Activated T-cell treated with anti-CD3 and anti-CD28 coated beads, Interleukin-2, amount 50 U/mL, for 4 hours (primary cell): ENCODE measurements around the gene UBAP2L. TPM values are rescaled to one million over a fixed set of nuclear protein-coding genes. Genes with fewer than 3 reads are reported as not detected.
"Not testable (repeated sequence)": the region's sequence is repeated elsewhere in the genome, so short reads cannot be mapped to it uniquely, and the experiment has no call there.

Experiments used
- ATAC-seq, 2 donors: fragments of 200-7000 bp; cut with Tn5 transposase; one replicate each; pipeline ENCODE4 v1.10.0; 2021
- DNase-seq: peaks from one replicate; pipeline ENCODE4 v3.0.0-alpha.2; 2020
- H3K27me3 Mint-ChIP-seq: one replicate; pipeline ENCODE4 v1.8.0; 2021; ENCODE audit warnings: low read depth, mixed read lengths
- H3K36me3 Mint-ChIP-seq: one replicate; pipeline ENCODE4 v1.8.0; 2022; ENCODE audit warnings: mixed read lengths; ENCODE audit not compliant: insufficient read depth
- H3K4me1 Mint-ChIP-seq: one replicate; pipeline ENCODE4 v1.8.0; 2021; ENCODE audit warnings: low read depth, mixed read lengths
- H3K4me3 Mint-ChIP-seq: one replicate; pipeline ENCODE4 v1.8.0; 2021; ENCODE audit warnings: mild to moderate bottlenecking, moderate library complexity, mixed read lengths
- H3K9me3 Mint-ChIP-seq: one replicate; pipeline ENCODE4 v1.8.0; 2021; ENCODE audit warnings: mixed read lengths
- total RNA-seq, 3 donors: library from RNA; stranded (reverse); gene quantifications; one replicate each; pipeline ENCODE4 v1.2.1, GENCODE V29; 2021

UBAP2L gene
- total RNA-seq, 3 donors from 2014 or later: 299 to 328 (median 318) TPM

DNA sequence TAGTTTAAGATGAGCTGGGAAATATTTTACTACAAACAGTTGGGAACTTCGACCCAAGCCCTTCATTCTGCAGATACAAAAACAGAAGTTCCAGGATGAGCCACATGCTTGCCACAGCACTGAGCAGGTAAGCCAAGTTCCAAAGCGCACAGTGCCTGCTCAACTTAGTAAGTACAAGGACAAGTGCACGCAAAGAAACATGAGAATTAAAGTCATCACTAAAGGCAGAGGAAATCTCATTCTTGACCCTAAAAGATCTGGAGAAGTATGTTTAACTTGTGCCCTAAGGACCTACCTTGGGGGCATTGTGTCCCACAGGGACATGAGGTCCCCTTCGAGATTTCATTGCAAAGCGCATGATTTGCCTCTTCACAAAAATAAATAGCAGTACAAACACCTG, 1.2 kb upstream of the UBAP2L start:
- no peak for DNase-seq
- ATAC-seq: no peak
- H3K9me3 Mint-ChIP-seq: peaks cover 3% of the 10 kb centered on the region
- peaks cover 37% of the 10 kb centered on the region for H3K36me3 Mint-ChIP-seq
- no peaks in the 10 kb centered on the region for H3K27me3 Mint-ChIP-seq
- peak overlapping the region; percentile 97 for H3K4me3 Mint-ChIP-seq
- H3K4me1 Mint-ChIP-seq: peaks cover 54% of the 10 kb centered on the region

DNA sequence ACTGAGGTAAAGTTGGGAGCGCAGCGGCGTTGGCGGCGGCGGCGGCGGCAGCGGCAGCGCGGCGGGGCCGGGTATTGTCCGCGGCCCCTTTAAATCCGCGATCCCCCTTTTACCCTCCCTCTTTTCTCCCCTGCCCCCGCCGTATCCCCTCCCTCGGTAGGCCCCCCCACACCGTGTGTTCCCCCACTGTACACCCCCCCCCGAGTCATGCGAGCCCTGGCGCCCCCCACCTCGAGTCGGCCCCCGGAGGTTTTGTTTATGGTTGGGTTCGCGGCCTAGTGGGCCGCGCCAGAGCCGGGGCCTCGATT, 169 bp downstream of the UBAP2L start:
- Mint-ChIP-seq H3K4me3 (peak overlapping the region; percentile 97), H3K9me3 (peaks cover 3% of the 10 kb centered on the region), H3K36me3 (peaks cover 39% of the 10 kb centered on the region)

DNA sequence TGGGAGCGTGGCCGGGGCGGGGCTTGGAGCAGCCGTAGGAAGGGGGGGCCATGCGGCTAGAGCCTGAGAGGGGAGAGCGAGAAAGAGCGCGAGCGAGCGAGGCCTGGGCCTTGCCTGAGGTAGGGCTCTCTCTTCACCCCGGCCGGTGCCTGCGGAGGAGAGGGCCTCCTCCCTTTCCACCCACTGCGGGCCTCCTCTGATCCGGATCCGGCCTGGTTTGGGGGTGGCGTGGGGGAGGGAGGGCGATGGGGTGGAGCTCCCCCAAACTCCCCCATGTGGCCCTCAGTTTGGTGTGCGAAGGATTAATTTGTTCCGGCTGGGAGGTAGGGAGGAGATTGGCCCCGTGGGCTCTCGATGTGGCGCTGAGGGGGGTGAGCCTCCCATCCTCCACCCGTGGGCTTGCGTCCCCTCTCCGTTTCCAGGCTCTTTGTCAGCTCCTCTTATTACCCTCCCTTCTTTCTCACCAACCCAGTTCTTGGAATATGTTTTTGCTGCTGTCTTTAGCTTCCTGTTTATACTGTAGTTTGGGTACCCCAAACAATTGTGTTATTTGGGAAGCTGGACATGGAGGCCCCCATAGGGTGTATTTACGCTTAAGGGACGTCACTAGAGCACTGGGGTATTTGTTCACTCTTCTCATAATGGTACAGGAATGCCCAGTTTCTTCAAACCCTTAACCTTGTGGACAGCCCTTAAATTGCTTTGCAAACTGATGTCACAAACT, 685 bp downstream of the UBAP2L start:
- ATAC-seq (peak; percentile 25 to 33), DNase-seq (peak; percentile 73)
- H3K9me3 Mint-ChIP-seq: peaks cover 3% of the 10 kb centered on the region
- peaks cover 61% of the 10 kb centered on the region for H3K4me1 Mint-ChIP-seq
- peaks cover 42% of the 10 kb centered on the region for H3K36me3 Mint-ChIP-seq
- H3K4me3 Mint-ChIP-seq: peak overlapping the region; percentile 97
- H3K27me3 Mint-ChIP-seq: no peaks in the 10 kb centered on the region

More for the DNA sequence above, 169 bp downstream of the UBAP2L start:
- no peak for ATAC-seq
- no peak for DNase-seq
- Mint-ChIP-seq H3K4me1 (peaks cover 60% of the 10 kb centered on the region), H3K27me3 (no peaks in the 10 kb centered on the region)

DNA sequence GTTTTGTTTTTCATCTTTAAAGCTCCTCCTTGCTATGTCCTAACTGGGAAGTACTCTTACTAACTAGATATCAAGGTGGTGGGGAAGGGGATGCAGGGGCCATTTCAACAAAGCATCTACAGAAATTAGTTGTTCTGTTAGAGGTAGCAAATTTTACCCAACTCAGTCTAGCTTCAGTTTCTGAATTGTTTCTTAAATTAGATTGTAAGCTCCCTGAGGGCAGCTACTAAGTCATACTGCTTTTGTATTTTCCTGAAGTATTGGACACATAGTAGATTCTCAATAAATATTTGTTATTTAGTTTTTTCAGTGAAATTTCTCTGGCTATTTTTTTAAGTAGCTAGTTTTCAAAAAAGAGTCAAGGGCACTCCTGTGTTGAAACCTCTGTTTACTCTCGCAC, 1.8 kb downstream of the UBAP2L start:
- peaks cover 61% of the 10 kb centered on the region for H3K4me1 Mint-ChIP-seq
- ATAC-seq (no peak), DNase-seq (no peak)
- no peaks in the 10 kb centered on the region for H3K27me3 Mint-ChIP-seq
- peak overlapping the region; percentile 97 for H3K4me3 Mint-ChIP-seq
- peaks cover 42% of the 10 kb centered on the region for H3K36me3 Mint-ChIP-seq
- H3K9me3 Mint-ChIP-seq: peaks cover 3% of the 10 kb centered on the region

DNA sequence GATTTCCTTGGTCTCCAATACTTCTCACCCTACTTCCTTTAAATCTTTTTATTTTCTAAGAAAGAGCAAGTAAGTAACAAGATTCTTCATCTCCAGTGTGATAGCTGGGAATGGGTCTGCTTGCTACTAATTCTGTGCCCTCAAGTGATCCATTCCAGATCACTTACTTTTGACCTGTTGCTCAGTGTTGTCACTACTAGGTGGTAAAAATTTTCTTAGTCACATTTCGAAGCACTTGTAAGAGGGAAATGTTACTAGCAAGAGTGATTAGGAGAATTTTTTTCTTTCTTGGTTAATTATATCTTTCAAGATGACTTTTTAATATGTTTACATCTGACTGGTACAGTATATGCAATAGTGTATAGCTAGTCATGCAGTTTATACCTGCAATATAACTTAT, 2.2 kb downstream of the UBAP2L start:
- peaks cover 57% of the 10 kb centered on the region for H3K4me1 Mint-ChIP-seq
- no peaks in the 10 kb centered on the region for H3K27me3 Mint-ChIP-seq
- H3K9me3 Mint-ChIP-seq: peaks cover 3% of the 10 kb centered on the region
- peaks cover 41% of the 10 kb centered on the region for H3K36me3 Mint-ChIP-seq
- DNase-seq: no peak
- H3K4me3 Mint-ChIP-seq: peak overlapping the region; percentile 97
- no peak for ATAC-seq

DNA sequence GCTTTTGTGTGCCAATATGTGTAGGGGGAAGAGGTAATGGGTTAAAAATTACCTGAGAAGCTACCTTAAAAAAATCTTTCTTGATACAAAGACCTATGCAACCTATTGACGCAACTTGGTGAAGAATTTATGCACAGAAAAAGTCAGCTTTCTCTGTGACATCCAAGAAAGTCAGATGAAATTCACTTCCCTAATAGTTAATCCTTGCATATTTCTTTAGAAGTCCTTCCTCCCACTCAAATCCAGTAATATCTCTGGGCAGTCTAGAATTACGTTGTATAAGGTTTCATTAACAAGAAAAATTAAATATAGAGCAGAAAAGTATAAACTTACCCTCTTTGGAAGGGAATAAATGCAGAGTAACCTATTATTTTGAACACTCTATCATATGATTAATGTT, 2.9 kb downstream of the UBAP2L start:
- peaks cover 3% of the 10 kb centered on the region for H3K9me3 Mint-ChIP-seq
- peaks cover 41% of the 10 kb centered on the region for H3K36me3 Mint-ChIP-seq
- DNase-seq (no peak), ATAC-seq (no peak)
- peak overlapping the region; percentile 97 for H3K4me3 Mint-ChIP-seq
- no peaks in the 10 kb centered on the region for H3K27me3 Mint-ChIP-seq
- peaks cover 52% of the 10 kb centered on the region for H3K4me1 Mint-ChIP-seq

DNA sequence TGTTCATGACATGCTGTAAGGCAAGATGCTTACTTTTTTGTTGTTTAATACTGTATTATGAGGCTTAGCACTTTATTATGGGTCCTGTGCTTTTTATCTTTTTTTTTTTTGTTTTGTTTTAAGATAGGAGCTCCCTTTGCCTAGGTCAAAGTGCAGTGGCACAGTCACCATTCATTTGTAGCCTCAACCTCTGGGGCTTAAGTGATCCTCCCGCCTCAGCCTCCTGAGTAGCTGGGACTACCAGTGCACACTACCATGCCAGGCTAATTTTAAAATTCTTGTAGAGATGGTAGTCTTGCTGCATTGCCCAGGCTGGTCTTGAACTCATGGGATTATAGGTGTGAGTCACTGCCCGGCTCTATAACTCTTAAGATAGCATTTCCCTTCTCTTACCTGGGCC, 4.6 kb downstream of the UBAP2L start:
- ATAC-seq (no peak), DNase-seq (no peak)
- Mint-ChIP-seq H3K27me3 (no peaks in the 10 kb centered on the region), H3K9me3 (peaks cover 3% of the 10 kb centered on the region), H3K36me3 (peaks cover 37% of the 10 kb centered on the region), H3K4me1 (peaks cover 43% of the 10 kb centered on the region), H3K4me3 (no peak overlapping the region)

DNA sequence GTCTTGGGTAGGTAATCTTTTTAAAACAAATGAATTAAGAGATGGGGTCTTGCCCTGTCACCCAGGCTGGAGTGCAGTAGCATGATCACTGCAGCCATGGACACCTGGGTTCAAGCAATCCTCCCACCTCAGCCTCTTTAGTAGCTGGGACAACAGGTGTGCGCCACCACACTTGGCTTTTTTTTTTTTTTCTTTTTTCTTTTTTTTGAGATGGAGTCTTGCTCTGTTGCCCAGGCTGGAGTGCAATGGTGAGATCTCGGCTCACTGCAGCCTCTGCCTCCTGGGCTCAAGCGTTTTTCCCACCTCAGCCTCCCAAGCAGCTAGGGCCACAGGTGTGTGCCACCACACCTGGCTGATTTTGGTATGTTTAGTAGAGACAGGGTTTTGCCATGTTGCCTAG, 10.4 kb downstream of the UBAP2L start:
- not testable (repeated sequence) for H3K9me3 Mint-ChIP-seq, DNase-seq, H3K4me3 Mint-ChIP-seq, H3K27me3 Mint-ChIP-seq, ATAC-seq
- Mint-ChIP-seq H3K4me1 (peaks cover 11% of the 10 kb centered on the region), H3K36me3 (peaks cover 53% of the 10 kb centered on the region)

DNA sequence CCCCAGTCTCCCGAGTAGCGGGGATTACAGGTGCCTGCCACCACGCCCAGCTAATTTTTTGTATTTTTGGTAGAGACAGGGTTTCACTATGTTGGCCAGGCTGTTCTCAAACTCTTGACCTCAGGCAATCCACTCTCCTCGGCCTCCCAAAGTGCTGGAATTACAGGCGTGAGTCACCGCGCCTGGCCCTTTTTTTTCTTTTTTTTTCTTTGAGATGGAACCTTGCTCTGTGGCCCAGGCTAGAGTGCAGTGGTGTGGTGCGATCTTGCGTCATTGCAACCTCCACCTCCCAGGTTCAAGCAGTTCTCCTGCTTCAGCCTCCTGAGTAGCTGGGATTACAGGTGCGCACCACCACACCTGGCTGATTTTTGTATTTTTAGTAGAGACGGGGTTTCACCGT, 12.4 kb downstream of the UBAP2L start:
- not testable (repeated sequence) for H3K9me3 Mint-ChIP-seq, H3K4me1 Mint-ChIP-seq, H3K4me3 Mint-ChIP-seq, H3K27me3 Mint-ChIP-seq, ATAC-seq, DNase-seq
- peaks cover 58% of the 10 kb centered on the region for H3K36me3 Mint-ChIP-seq

DNA sequence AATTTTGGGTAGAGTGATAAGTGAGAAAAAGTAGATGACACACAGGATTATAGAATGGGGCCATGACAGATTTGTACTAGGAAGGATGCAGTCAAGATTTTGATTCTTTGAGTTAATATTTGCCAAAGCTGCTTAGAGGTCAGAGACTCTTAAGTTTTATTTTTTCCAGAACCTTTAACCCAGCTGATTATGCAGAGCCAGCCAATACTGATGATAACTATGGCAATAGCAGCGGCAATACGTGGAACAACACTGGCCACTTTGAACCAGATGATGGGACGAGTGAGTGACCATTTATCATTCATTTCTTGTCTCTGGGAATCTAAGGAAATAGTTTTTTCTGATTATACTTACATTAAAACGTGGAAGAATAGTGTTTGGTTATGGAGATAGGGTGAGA, 16.1 kb downstream of the UBAP2L start:
- ATAC-seq: no peak
- H3K9me3 Mint-ChIP-seq: no peaks in the 10 kb centered on the region
- H3K4me1 Mint-ChIP-seq: peaks cover 26% of the 10 kb centered on the region
- peaks cover 66% of the 10 kb centered on the region for H3K36me3 Mint-ChIP-seq
- no peak for DNase-seq
- no peaks in the 10 kb centered on the region for H3K27me3 Mint-ChIP-seq
- no peak overlapping the region for H3K4me3 Mint-ChIP-seq

DNA sequence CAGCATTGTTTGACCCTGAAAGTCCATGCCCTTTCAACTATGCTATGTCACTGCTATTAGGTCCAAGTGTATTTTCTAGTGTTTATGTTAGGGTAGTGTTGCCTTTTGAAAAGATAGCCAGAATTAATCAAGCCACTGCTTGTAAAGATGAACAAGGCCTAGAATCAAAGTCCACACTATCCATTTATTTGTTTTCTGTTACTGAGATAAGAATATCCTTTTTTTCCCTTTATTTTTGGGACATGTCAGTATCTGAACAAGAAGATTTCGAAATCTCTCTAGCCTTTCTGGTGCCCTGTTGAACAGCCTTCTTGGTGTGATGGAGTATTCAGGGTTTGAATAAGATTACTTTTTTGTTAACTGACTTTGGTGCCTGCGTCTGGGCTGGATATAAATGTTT, 16.7 kb downstream of the UBAP2L start:
- peaks cover 30% of the 10 kb centered on the region for H3K4me1 Mint-ChIP-seq
- ATAC-seq: no peak
- peaks cover 68% of the 10 kb centered on the region for H3K36me3 Mint-ChIP-seq
- no peak for DNase-seq
- H3K27me3 Mint-ChIP-seq: no peaks in the 10 kb centered on the region
- H3K4me3 Mint-ChIP-seq: no peak overlapping the region
- H3K9me3 Mint-ChIP-seq: no peaks in the 10 kb centered on the region

DNA sequence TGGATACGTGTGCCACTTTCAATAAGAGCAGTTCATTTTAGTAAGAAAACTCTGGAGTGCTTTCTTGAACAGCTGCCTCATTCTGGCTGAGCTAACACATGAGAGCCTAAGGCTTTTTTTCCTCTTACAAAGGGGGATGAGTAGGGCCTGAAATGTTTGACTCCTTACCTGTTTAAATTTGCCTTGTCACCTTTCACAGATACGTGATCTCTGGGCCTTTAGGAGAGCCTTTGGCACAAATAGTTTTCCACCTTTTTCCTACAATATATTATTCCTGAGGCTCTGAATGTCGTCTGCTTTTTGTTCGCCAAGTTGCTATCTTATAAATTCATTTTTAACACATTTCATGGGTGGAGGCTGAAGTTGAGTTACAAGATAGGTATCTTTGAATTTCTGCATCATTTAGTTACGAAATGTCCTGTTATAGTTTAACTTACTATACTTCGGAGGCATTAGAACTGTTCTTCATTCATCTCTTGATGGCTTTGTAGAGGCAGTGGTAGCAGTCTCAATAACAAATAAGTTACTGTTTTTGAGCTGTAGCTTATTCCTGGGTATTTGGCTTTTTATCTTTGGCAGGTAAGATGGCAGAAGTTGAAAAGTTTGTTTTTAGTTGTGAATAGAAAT, 17.2 kb downstream of the UBAP2L start:
- Mint-ChIP-seq H3K27me3 (no peaks in the 10 kb centered on the region), H3K36me3 (peaks cover 73% of the 10 kb centered on the region), H3K4me1 (peaks cover 30% of the 10 kb centered on the region), H3K4me3 (no peak overlapping the region), H3K9me3 (no peaks in the 10 kb centered on the region)
- DNase-seq (no peak), ATAC-seq (no peak)

DNA sequence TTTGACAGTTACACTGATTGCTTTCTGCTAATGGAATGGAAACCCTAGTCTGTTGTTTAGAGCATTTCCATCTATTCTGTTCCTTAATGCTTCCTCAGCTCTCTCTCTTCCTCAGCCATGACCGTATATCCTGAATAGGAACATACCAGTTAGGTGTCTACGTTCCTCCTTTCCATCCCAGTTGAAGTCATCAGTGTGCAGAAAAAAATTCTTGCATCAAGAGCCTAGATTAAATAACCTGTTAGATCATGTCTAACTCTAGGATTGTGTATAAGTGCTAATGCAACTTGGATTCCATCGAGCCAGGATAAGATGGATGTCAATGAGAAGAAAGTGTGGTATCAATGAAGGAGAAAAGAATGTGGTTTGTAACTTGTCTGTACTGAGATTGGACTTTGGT, 18.7 kb downstream of the UBAP2L start:
- Mint-ChIP-seq H3K27me3 (no peaks in the 10 kb centered on the region), H3K4me1 (peaks cover 29% of the 10 kb centered on the region), H3K9me3 (no peaks in the 10 kb centered on the region), H3K4me3 (no peak overlapping the region), H3K36me3 (peaks cover 80% of the 10 kb centered on the region)
- no peak for ATAC-seq
- DNase-seq: no peak

DNA sequence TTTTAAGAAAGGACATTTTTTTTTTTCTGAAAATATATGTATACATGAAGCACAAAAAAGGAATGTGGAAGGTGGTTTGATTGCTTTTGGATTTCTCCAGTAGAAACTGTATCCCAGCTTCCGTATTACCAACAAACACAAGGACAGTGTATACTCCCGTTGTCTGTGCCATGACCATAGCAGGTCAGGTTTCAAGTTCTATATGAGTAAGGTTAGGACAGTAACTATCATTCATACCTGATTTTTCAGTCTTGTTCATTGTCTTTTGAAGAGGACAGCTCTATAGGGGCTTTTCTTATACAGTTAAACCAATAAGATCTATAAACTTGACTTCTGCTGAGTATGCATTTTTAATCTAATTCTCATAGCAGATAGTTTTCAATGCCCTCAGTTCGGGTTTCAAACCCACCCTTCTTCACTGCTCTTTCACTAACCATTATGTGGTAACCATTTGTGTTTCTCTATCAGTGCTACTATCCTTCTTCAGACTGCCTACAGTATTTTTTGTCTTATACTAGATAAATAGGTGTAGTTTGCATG, 19.6 kb downstream of the UBAP2L start:
- no peak overlapping the region for H3K4me3 Mint-ChIP-seq
- no peak for ATAC-seq
- peaks cover 29% of the 10 kb centered on the region for H3K4me1 Mint-ChIP-seq
- H3K36me3 Mint-ChIP-seq: peaks cover 72% of the 10 kb centered on the region
- no peaks in the 10 kb centered on the region for H3K27me3 Mint-ChIP-seq
- no peak for DNase-seq
- no peaks in the 10 kb centered on the region for H3K9me3 Mint-ChIP-seq

DNA sequence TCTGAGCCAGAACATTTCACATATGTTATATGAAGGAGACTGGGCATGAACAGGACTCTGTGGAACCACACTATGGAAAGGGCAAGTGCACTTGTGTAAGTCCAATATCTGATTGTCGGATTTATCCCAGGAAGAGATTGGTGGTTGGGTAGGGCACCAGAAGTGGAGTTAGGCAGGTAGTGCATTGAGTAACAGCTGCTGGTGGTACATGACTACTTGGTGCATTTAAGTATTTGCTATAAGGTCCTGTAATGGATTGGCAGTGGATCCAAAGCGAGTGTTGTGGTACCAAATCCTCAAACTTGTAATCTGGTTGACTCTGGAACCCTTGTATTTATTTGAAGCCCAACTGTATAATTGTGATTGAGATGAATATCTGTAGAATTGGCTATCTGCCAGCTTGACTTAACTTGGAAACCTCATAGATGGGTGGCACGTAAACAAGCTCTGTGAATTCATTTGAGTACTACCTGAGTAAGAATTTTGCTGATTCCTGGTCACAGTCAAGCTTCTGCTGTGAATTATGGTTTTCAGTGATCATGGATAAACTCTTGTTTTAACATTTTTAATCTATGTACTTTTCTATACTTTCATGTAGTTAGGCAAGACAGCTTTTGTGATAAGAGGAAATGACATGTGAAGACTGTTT, 21.1 kb downstream of the UBAP2L start:
- DNase-seq (no peak), ATAC-seq (no peak)
- Mint-ChIP-seq H3K36me3 (peaks cover 69% of the 10 kb centered on the region), H3K9me3 (no peaks in the 10 kb centered on the region), H3K4me3 (no peak overlapping the region), H3K27me3 (no peaks in the 10 kb centered on the region), H3K4me1 (peaks cover 29% of the 10 kb centered on the region)
